H1 (cell line): Measurements from ENCODE around the gene DIP2C. TPM values are rescaled to one million over a fixed set of nuclear protein-coding genes. Genes with fewer than 3 reads are reported as not detected.

Experiments used
- CTCF ChIA-PET: fragments of 300-600 bp; sonication (Branson Sonifier 250); formaldehyde crosslinking; loops from one replicate; lab custom pipeline; 2021; ENCODE audit not compliant: partially characterized antibody; lab: Charles Lee
- POLR2A ChIA-PET: fragments of 300-600 bp; sonication (Branson Sonifier 250); formaldehyde crosslinking; loops from one replicate; lab custom pipeline; 2021; ENCODE audit warnings: inconsistent platforms; ENCODE audit not compliant: partially characterized antibody; lab: Charles Lee
- DNase-seq, 2 experiments: peaks; one replicate each; pipeline versions ENCODE4 v3.0.0 to v3.0.0-alpha.2; 2010 to 2022; ENCODE audit warnings: low spot score in 2 of 2, low read depth in 1 of 2, mixed read lengths in 1 of 2
- FAIRE-seq: peaks from 2 replicates; lab custom pipeline; 2011; peaks lifted over from hg19 to GRCh38; lab: Jason Lieb, UNC
- H2AFZ ChIP-seq: 2 replicates; pipeline ENCODE4 v1.8.1; 2012; ENCODE audit warnings: low read length, inconsistent platforms
- H2AK5ac ChIP-seq: 2 replicates; pipeline ENCODE4 v1.6.1; 2013; ENCODE audit warnings: low read depth, low read length
- H2BK120ac ChIP-seq: replicated peaks from 2 replicates; pipeline ENCODE3; 2013; ENCODE audit warnings: low read depth, low read length, inconsistent platforms
- H2BK12ac ChIP-seq: 2 replicates; pipeline ENCODE4 v1.6.1; 2013; ENCODE audit warnings: low read depth, low read length
- H2BK15ac ChIP-seq: 2 replicates; pipeline ENCODE4 v1.6.1; 2013; ENCODE audit warnings: low read length
- H2BK20ac ChIP-seq: 2 replicates; pipeline ENCODE4 v1.6.1; 2013; ENCODE audit warnings: low read length
- H2BK5ac ChIP-seq: 2 replicates; pipeline ENCODE4 v1.6.1; 2013; ENCODE audit warnings: low read depth, low read length
- H3K14ac ChIP-seq: 2 replicates; pipeline ENCODE4 v1.6.1; 2013; ENCODE audit warnings: inconsistent platforms; ENCODE audit not compliant: insufficient read length
- H3K18ac ChIP-seq: 2 replicates; pipeline ENCODE4 v1.6.1; 2013; ENCODE audit warnings: low read length; ENCODE audit errors: extremely low read depth
- H3K23ac ChIP-seq: 2 replicates; pipeline ENCODE4 v1.6.1; 2013; ENCODE audit warnings: inconsistent platforms; ENCODE audit not compliant: insufficient read length
- H3K23me2 ChIP-seq: 2 replicates; pipeline ENCODE4 v1.6.1; 2013; ENCODE audit warnings: low read depth, low read length
- H3K27ac ChIP-seq: 2 replicates; pipeline ENCODE4 v1.6.1; 2011; ENCODE audit warnings: low read depth, low read length, inconsistent platforms
- H3K27me3 ChIP-seq, 4 experiments: replicated peaks in 1 of 4; 1 replicate in 1 of 4; 2 replicates in 3 of 4; pipeline versions ENCODE4 v1.6.1 to v1.8.1; 2011 to 2013; ENCODE audit warnings: low read length in 3 of 4, mild to moderate bottlenecking in 3 of 4, inconsistent platforms in 2 of 4, mixed read lengths in 2 of 4, moderate library complexity in 1 of 4; ENCODE audit not compliant: control insufficient read depth in 3 of 4, insufficient read depth in 3 of 4; ENCODE audit errors: extremely low read depth in 1 of 4
- H3K36me3 ChIP-seq, 4 experiments: 2 replicates each; pipeline versions ENCODE4 v1.6.1 to v1.8.1; 2011 to 2013; ENCODE audit warnings: mild to moderate bottlenecking in 4 of 4, low read length in 3 of 4, moderate library complexity in 2 of 4, control low read depth in 1 of 4, inconsistent platforms in 1 of 4; ENCODE audit not compliant: insufficient read depth in 4 of 4, control insufficient read depth in 2 of 4
- H3K4ac ChIP-seq: replicated peaks from 2 replicates; pipeline ENCODE3; 2013; ENCODE audit warnings: low read length, low read depth, mixed read lengths, inconsistent platforms; ENCODE audit not compliant: insufficient read length
- H3K4me1 ChIP-seq, 4 experiments: replicated peaks in 1 of 4; 1 replicate in 1 of 4; 2 replicates in 3 of 4; pipeline versions ENCODE4 v1.6.1 to v1.8.1; 2011 to 2013; ENCODE audit warnings: low read length in 3 of 4, inconsistent platforms in 2 of 4, mixed read lengths in 1 of 4; ENCODE audit not compliant: insufficient read depth in 4 of 4, control insufficient read depth in 3 of 4
- H3K4me2 ChIP-seq, 2 experiments: 2 replicates each; pipeline versions ENCODE4 v1.6.1 to v1.8.1; 2011 to 2013; ENCODE audit warnings: low read depth in 2 of 2, low read length in 2 of 2, control low read depth in 1 of 2, inconsistent platforms in 1 of 2, mild to moderate bottlenecking in 1 of 2; ENCODE audit not compliant: insufficient read depth in 1 of 2
- H3K4me3 ChIP-seq, 4 experiments: fragments of 200-600, 300-600 bp in 1 of 4; sonication (generic), shearing (Covaris generic), sonication (Bioruptor Twin) in 1 of 4; 2 replicates each; pipeline versions ENCODE4 v1.5.1 to v1.8.1; 2011 to 2016; ENCODE audit warnings: low read length in 4 of 4, low read depth in 3 of 4, control low read depth in 2 of 4, inconsistent platforms in 2 of 4, mild to moderate bottlenecking in 2 of 4, mixed read lengths in 1 of 4, moderate library complexity in 1 of 4; ENCODE audit not compliant: insufficient read depth in 2 of 4; ENCODE audit errors: extremely low read depth in 1 of 4
- H3K56ac ChIP-seq: replicated peaks from 2 replicates; pipeline ENCODE3; 2013; ENCODE audit warnings: low read depth, mild to moderate bottlenecking, mixed read lengths, low read length, inconsistent platforms; ENCODE audit not compliant: insufficient read length
- H3K79me1 ChIP-seq: 2 replicates; pipeline ENCODE4 v1.6.1; 2013; ENCODE audit warnings: low read depth, low read length, control low read depth
- H3K79me2 ChIP-seq, 2 experiments: 2 replicates each; pipeline versions ENCODE4 v1.6.1 to v1.8.1; 2012 to 2013; ENCODE audit warnings: low read length in 2 of 2, mild to moderate bottlenecking in 2 of 2, inconsistent platforms in 1 of 2; ENCODE audit not compliant: insufficient read depth in 2 of 2, control insufficient read depth in 1 of 2
- H3K9ac ChIP-seq, 4 experiments: replicated peaks in 1 of 4; 1 replicate in 1 of 4; 2 replicates in 3 of 4; pipeline versions ENCODE4 v1.6.1 to v1.8.1; 2011 to 2013; ENCODE audit warnings: low read depth in 3 of 4, low read length in 3 of 4, control low read depth in 2 of 4, mild to moderate bottlenecking in 2 of 4, moderate library complexity in 2 of 4, inconsistent platforms in 1 of 4; ENCODE audit errors: extremely low read depth in 1 of 4
- H3K9me3 ChIP-seq, 2 experiments: 2 replicates each; pipeline versions ENCODE4 v1.6.1 to v1.8.1; 2012 to 2013; ENCODE audit warnings: mild to moderate bottlenecking in 2 of 2, moderate library complexity in 2 of 2, control low read depth in 1 of 2, inconsistent platforms in 1 of 2, low read depth in 1 of 2, low read length in 1 of 2, mixed read lengths in 1 of 2; ENCODE audit not compliant: insufficient read depth in 2 of 2
- H4K20me1 ChIP-seq, 2 experiments: replicated peaks in 1 of 2; 2 replicates each; pipeline versions ENCODE3 to v1.8.1; 2011 to 2013; ENCODE audit warnings: inconsistent platforms in 2 of 2, low read length in 2 of 2, mild to moderate bottlenecking in 1 of 2; ENCODE audit not compliant: insufficient read depth in 2 of 2, control insufficient read depth in 1 of 2
- H4K5ac ChIP-seq: 2 replicates; pipeline ENCODE4 v1.6.1; 2013; ENCODE audit warnings: low read length, low read depth, mixed read lengths, inconsistent platforms; ENCODE audit not compliant: insufficient read length
- H4K8ac ChIP-seq: 2 replicates; pipeline ENCODE4 v1.8.0; 2013; ENCODE audit warnings: mild to moderate bottlenecking, moderate library complexity, low read length, inconsistent platforms; ENCODE audit not compliant: insufficient read depth; ENCODE audit errors: extremely low read depth
- H4K91ac ChIP-seq: replicated peaks from 2 replicates; pipeline ENCODE3; 2013; ENCODE audit warnings: low read length, mixed read lengths, inconsistent platforms; ENCODE audit not compliant: insufficient read length
- CHD1 ChIP-seq: IDR thresholded peaks from 2 replicates; pipeline ENCODE4 v1.6.1; 2012; ENCODE audit warnings: low read depth, low read length, improper control_type of control experiment
- EGR1 ChIP-seq: IDR thresholded peaks from 2 replicates; pipeline ENCODE4 v1.6.1; 2011; ENCODE audit warnings: low read depth, low read length, borderline replicate concordance
- EP300 ChIP-seq, 2 experiments: IDR thresholded peaks; 1 replicate in 1 of 2; 2 replicates in 1 of 2; pipeline ENCODE4 v1.6.1; 2011 to 2012; ENCODE audit warnings: low read depth in 2 of 2, low read length in 2 of 2, mild to moderate bottlenecking in 2 of 2, borderline replicate concordance in 1 of 2, inconsistent platforms in 1 of 2, moderate library complexity in 1 of 2
- GABPA ChIP-seq: IDR thresholded peaks from 2 replicates; pipeline ENCODE4 v1.6.1; 2011; ENCODE audit warnings: mild to moderate bottlenecking, low read length, moderate library complexity, borderline replicate concordance; ENCODE audit not compliant: insufficient read depth
- JUN ChIP-seq: IDR thresholded peaks from 2 replicates; pipeline ENCODE4 v1.6.1; 2011; ENCODE audit warnings: low read depth, mild to moderate bottlenecking, improper control_type of control experiment, low read length
- MAFK ChIP-seq: IDR thresholded peaks from 2 replicates; pipeline ENCODE4 v1.6.1; 2012; ENCODE audit warnings: low read depth, mild to moderate bottlenecking, improper control_type of control experiment, low read length
- NANOG ChIP-seq: IDR thresholded peaks from 2 replicates; pipeline ENCODE4 v1.6.1; 2011; ENCODE audit warnings: low read length, low read depth, mild to moderate bottlenecking, inconsistent platforms; ENCODE audit not compliant: insufficient read depth, poor library complexity, severe bottlenecking
- USF2 ChIP-seq: IDR thresholded peaks from 2 replicates; pipeline ENCODE4 v1.6.1; 2011; ENCODE audit warnings: low read length, improper control_type of control experiment
- WGBS, 2 experiments: shearing (Covaris generic) in 1 of 2; methylation state at CpG; one replicate each; pipeline versions ENCODE4 v1.1.6 to v1.1.7; 2013 to 2015; ENCODE audit warnings: low lambda C conversion rate in 2 of 2, mixed read lengths in 2 of 2, inconsistent platforms in 1 of 2, low coverage in 1 of 2, missing lambda C conversion rate in 1 of 2; ENCODE audit not compliant: insufficient replicate concordance in 2 of 2, insufficient coverage in 1 of 2, insufficient read length in 1 of 2; ENCODE audit errors: extremely low coverage in 1 of 2, missing lambda C conversion rate in 1 of 2; 5-methylcytosine and 5-hydroxymethylcytosine counted together
- polyA plus RNA-seq, 7 experiments: library from polyadenylated mRNA; depleted of rRNA in 3 of 7; stranded (reverse) in 5 of 7; unstranded in 2 of 7; fragments of >200 nt in 5 of 7; fragments of 200-250 nt in 2 of 7; gene quantifications; 1 replicate in 5 of 7; 2 replicates in 1 of 7; 4 replicates in 1 of 7; pipeline versions ENCODE4 v1.2.1 to v1.2.3, GENCODE V29; 2011 to 2013; ENCODE audit warnings: missing spikeins in 2 of 7, mixed read lengths in 2 of 7
- total RNA-seq: library from RNA; stranded (reverse); fragmentation: NEBNext Ultra II Directional; extraction: Animal tissue kit (Norgen Biotek cat#: 25700); gene quantifications from 2 replicates; pipeline ENCODE4 v1.2.1, GENCODE V29; 2021
- TF ChIP-seq, protein P1 (sequence below): IDR thresholded peaks from 2 replicates; pipeline ENCODE4 v1.6.1; 2012; ENCODE audit warnings: low read length, inconsistent platforms

Gene DIP2C
- total and polyA plus RNA-seq, 2 of the 8 experiments (the other 6 are each of a cell fraction or from before 2014, with no cell fraction given), result 3.8 to 9.3 TPM

GRCh38 chr10:662686-663465 lies 26.6 kb downstream of the DIP2C start:
- Histone ChIP-seq H2BK120ac (no peak overlapping the region), H3K27ac (no peak overlapping the region), H3K27me3 (no peaks in the 10 kb centered on the region), H3K18ac (no peak overlapping the region), H3K9me3 (no peaks in the 10 kb centered on the region), H2BK5ac (no peak overlapping the region), H3K79me2 (peaks cover 12 to 60% of the 10 kb centered on the region in 2 experiments), H4K5ac (no peak overlapping the region), H3K9ac (no peak overlapping the region), H3K79me1 (peaks cover 22% of the 10 kb centered on the region), H2BK15ac (no peak overlapping the region), H4K8ac (no peak overlapping the region), H2AFZ (no peak overlapping the region), H2AK5ac (no peak overlapping the region), H3K23ac (no peak overlapping the region), H4K91ac (no peak overlapping the region), H3K14ac (no peak overlapping the region), H2BK20ac (no peak overlapping the region), H4K20me1 (peaks cover 20 to 33% of the 10 kb centered on the region in 2 experiments), H3K4ac (no peak overlapping the region), H3K23me2 (peaks cover 6% of the 10 kb centered on the region), H3K36me3 (no peaks in the 10 kb centered on the region; a peak in 2 of 8 replicates), H3K4me1 (peaks cover 0 to 9% (median 4%) of the 10 kb centered on the region in 4 experiments; a peak in 6 of 7 replicates), H2BK12ac (no peak overlapping the region), H3K56ac (no peak overlapping the region), H3K4me2 (no peak overlapping the region), H3K4me3 (no peak overlapping the region)
- WGBS, 2 experiments, result 92% methylated on average over 11 of the region's 11 CpGs; no CpG with 5 or more reads in 1 of the 2 experiments
- DNase-seq (peak in 1 of 2 experiments; percentile 35), FAIRE-seq (no peak)
- CTCF ChIA-PET, result interaction anchor here (0.6 to 1.0 kb wide), 2 partner anchors 10 to 140 kb away, joined by 3 read pairs; no protein-coding TSS in a partner anchor
- POLR2A ChIA-PET, result no interaction called here
- TF ChIP-seq, protein P1, sequence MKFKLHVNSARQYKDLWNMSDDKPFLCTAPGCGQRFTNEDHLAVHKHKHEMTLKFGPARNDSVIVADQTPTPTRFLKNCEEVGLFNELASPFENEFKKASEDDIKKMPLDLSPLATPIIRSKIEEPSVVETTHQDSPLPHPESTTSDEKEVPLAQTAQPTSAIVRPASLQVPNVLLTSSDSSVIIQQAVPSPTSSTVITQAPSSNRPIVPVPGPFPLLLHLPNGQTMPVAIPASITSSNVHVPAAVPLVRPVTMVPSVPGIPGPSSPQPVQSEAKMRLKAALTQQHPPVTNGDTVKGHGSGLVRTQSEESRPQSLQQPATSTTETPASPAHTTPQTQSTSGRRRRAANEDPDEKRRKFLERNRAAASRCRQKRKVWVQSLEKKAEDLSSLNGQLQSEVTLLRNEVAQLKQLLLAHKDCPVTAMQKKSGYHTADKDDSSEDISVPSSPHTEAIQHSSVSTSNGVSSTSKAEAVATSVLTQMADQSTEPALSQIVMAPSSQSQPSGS, result no peak
- TF ChIP-seq NANOG (no peak), GABPA (no peak), JUN (no peak), CHD1 (no peak), EGR1 (no peak), USF2 (no peak), MAFK (no peak), EP300 (IDR thresholded peaks at IDR 0.05; ENCODE audit: borderline replicate concordance in 1 of 2, low read depth in 2 of 2, low read length in 2 of 2) (no peak)
